ENCODE data around the gene KLB.

DNA sequence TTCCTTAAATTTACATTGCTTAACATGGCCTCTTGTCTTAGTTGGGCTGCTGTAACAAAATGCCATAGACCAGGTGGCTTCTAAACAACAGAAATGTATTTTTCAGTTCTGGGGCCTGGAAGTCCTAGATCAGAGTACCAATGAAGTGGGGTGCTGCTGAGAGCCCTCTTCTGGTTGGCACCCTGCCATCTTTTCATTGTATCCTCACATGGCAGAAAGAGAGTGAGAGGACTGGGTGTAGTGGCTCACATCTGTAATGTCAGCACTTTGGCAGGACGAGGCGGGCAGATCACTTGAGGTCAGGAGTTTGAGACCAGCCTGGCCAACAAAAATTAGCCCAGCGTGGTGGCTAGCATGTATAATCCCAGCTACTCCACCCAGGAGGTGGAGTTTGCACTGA, 12.0 kb upstream of the KLB start:
- no peak for TF ChIP-seq CTCF (IDR thresholded peaks at IDR 0.05)
- TF ChIP-seq POLR2A (IDR thresholded peaks at IDR 0.05; ENCODE audit: low read depth) = no peak
- no peak for TF ChIP-seq EP300 (IDR thresholded peaks at IDR 0.05)
- TF ChIP-seq POLR2AphosphoS5 (IDR thresholded peaks at IDR 0.05) = no peak
